ENCODE data around the gene COG8.
"Not testable (repeated sequence)": the region's sequence is repeated elsewhere in the genome, so short reads cannot be mapped to it uniquely, and the experiment has no call there.

The COG8 gene

GRCh38 chr16:69318177-69318910 lies 21.0 kb downstream of the COG8 start:
- no peak for DNase-seq

- DNase-seq: no peak
These were observed 22.7 kb downstream of the COG8 start for GRCh38 chr16:69316595-69317034.

- no peak for DNase-seq
These were observed 23.7 kb downstream of the COG8 start for GRCh38 chr16:69315486-69316311.

- no peak for DNase-seq
These were observed 24.8 kb downstream of the COG8 start for GRCh38 chr16:69314534-69314933.

- no peak for DNase-seq
These were observed 25.9 kb downstream of the COG8 start for GRCh38 chr16:69313469-69313868.

- DNase-seq: no peak
These were observed 27.6 kb downstream of the COG8 start for GRCh38 chr16:69311533-69312387.

- peak; percentile 85 for DNase-seq
These were observed 28.5 kb downstream of the COG8 start, which contains the start of gene VPS4A for GRCh38 chr16:69310653-69311532. TSS of gene VPS4A (plus strand) at chr16:69311350. CDS start at chr16:69311512, 162 bp downstream.

- DNase-seq: no peak
These were observed 30.0 kb downstream of the COG8 start for GRCh38 chr16:69309316-69309715.

GRCh38 chr16:69307856-69308255 lies 31.5 kb downstream of the COG8 start:
- DNase-seq: no peak

GRCh38 chr16:69307091-69307490 lies 32.3 kb downstream of the COG8 start:
- no peak for DNase-seq

GRCh38 chr16:69306031-69306430 lies 33.3 kb downstream of the COG8 start:
- DNase-seq: no peak

GRCh38 chr16:69302301-69302700 lies 37.1 kb downstream of the COG8 start:
- DNase-seq: no peak

- DNase-seq: no peak
These were observed 37.5 kb downstream of the COG8 start for GRCh38 chr16:69301861-69302260.

- no peak for DNase-seq
These were observed 38.2 kb downstream of the COG8 start for GRCh38 chr16:69301187-69301586.

GRCh38 chr16:69298261-69298660 lies 41.1 kb downstream of the COG8 start:
- DNase-seq: no peak

- not testable (repeated sequence) for DNase-seq
These were observed 42.6 kb downstream of the COG8 start for GRCh38 chr16:69296771-69297170.

GRCh38 chr16:69294051-69294450 lies 45.3 kb downstream of the COG8 start:
- no peak for DNase-seq

GRCh38 chr16:69293401-69293800 lies 46.0 kb downstream of the COG8 start:
- no peak for DNase-seq

- not testable (repeated sequence) for DNase-seq
These were observed 47.7 kb downstream of the COG8 start for GRCh38 chr16:69291657-69292056.

- DNase-seq: peak; percentile 46
These were observed 52.2 kb downstream of the COG8 start for GRCh38 chr16:69286941-69287713.

- no peak for DNase-seq
These were observed 54.1 kb downstream of the COG8 start for GRCh38 chr16:69285240-69285639.

Data from NCI-H510A treated with DMSO at 0.1 percent for 48 hours (cell line).